Fibroblast of upper back skin (primary cell): Measurements from ENCODE around the gene TPRG1L.
A peak's percentile ranks its signal among the peaks of the same experiment; 100 is the strongest.

Experiments
- DNase-seq: peaks from one replicate; pipeline ENCODE4 v3.0.0-alpha.2; 2013

Gene TPRG1L

DNA sequence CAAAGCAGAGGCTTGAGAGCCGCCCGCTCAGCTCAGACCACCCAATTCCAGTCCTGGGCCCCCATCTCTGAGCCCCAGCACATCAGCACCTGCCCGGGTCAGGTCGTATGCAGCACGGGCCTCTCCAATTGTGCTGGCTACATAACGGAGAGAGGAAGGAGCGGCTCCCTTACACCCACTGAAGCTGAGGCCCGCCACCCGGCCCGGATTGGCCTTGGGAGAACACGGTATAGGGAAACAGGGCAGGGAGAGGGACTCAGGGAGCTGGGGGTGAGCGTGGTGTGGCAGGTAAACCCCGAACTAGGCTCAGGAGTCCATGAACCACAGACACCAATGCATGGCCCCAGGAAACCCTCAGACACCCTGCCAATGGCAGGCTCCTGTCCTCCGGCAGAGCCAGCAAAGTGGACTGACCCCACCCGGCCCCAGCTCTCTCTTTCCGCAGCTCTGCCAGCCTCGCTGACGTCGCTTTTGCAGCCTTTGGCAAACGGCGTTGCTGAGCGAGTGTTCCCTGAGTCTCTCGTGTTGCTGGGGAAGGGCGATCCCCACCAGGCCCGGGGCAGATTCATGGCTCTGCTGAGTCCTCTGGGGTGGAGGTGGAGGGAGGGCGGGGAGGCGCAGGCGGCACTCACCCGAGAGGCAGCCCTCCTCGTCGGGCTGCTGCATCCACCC is 30.0 kb upstream of the TPRG1L start:
- no peak for DNase-seq

DNA sequence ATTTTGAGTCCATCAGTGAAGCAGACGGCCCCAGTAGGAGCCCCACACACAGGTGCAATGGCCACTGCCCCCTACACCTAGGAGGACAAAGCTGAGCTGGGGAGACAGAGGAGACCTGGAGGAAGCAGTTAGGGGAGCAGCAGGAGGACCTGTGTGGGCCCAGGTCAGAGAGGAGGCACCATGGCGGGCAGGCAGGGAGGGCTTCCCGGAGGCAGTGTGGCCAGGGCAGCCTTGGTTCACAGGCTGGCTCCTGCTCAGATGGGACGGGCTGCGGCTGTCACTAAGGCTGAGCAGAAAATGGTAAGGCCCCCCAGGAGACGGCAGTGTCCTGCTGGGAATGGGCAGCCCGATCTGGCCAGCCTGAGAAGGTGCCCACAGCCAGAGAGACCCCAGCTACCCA is 28.9 kb upstream of the TPRG1L start:
- no peak for DNase-seq

DNA sequence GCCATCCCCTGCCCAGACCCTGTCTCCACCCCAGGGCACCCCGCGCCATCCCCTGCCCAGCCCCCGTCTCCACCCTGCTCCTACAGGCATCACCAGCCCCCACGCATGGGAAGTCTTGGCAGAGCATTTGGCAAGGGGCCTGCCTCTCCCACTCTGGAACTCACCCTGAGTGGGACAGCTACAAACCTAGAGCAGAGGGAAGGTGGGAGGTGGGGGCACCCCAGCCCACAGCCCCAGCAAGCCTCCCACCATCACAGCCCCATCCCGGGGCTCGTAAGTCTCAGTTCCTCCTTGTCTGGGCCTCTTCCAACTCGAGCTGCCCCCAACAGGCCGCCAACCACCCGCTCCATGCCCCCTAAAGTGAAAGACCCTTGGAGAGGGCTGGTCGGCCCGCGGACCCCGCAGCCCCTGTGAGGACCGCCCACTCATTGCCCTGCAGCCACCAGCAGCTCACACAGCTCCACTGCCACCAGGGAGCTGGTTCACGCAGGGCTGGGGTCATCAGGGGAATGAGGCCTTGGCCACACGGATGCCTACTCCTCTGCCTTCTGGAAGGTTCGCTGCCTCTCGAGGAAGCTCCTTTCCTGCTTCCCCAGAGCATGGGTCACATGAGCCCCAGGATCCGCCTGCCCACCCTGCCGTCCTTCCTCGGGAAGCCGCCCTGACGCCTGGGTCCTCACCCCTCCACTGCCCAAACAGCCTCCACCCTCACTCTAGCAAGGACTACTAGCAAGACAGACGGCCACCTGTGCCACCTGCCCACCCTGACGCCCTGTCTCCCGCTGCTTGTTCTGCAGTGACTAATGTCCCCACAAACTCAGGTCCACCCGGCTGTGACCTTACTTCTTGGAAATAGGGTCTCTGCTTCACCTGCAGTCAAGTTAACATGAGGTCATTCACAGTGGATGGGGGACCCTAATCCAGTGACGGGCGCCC is 27.9 kb upstream of the TPRG1L start:
- no peak for DNase-seq

DNA sequence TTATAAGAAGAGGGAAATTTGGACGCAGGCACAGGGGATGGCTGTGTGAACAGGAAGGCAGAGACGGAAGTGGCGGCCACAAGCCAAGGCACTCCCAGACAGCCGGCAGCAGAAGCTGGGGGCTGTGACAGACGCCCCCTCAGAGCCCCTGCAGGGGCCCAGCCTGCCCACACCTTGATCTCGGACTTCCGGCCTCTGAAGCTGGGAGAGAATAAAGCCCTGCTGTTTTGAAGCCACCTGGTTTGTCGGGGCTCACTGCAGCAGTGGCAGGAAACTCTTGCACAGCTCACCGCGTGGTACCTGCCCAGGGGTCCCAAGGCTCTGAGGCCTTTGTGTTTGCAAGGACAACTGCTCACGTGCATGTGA is 27.2 kb upstream of the TPRG1L start:
- no peak for DNase-seq

DNA sequence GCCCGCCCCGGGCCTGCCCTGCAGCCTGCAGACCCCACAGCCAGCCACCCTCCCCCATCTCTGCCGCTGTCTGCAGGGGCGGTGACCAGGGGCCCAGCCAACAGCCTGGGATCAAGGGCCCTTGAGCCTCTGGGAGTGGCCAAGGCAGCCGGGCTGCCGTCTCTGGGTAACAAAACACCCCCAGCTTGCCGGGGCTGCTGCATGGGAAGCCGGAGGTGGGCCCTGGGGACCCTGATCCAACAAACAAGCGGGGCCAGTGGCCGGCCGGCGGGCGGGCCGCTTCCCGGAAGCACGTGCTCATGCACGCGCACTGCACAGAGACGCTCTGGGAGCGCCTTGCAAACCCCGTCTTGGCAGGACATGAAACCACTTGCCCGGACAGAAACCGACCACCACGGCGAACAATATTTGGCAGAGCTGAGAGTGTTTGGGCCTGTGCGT is 26.7 kb upstream of the TPRG1L start:
- DNase-seq = peak; percentile 3

DNA sequence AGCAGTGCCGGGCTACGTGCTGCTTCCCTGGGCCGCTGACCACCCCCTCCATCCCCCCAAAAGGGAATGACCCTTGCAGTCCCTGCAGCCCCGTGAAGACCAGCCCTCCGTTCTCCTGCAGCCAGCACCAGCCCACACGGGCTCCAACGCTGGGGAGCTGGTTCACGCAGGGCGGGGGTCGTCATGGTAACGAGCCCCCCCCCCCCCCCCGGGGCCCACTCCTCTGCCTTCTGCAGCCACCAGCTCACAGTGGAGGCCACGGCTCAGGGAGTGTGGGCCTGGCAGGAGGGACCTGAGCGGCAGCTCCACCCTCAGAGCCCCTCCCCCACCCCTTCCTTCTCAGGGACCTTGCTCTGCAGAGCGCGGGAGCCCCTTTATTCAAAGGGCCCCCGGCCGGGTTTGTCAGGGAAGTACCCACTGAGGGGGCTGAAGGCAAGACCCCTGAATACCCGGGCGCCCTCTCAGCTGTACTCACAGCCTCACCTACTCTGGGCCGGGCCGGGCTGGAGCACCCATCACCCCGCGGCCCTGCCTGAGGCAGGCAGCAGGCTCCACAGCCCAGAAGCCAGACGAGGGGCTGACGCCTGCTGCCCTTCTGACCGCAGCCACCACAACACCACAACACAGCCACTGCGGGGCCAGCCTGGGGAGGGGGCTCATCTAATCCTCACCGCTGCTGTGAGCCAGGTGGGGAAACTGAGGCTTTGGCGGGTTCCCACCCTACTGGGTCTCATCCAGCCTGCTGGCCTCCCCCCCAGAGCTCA is 26.1 kb upstream of the TPRG1L start:
- no peak for DNase-seq

DNA sequence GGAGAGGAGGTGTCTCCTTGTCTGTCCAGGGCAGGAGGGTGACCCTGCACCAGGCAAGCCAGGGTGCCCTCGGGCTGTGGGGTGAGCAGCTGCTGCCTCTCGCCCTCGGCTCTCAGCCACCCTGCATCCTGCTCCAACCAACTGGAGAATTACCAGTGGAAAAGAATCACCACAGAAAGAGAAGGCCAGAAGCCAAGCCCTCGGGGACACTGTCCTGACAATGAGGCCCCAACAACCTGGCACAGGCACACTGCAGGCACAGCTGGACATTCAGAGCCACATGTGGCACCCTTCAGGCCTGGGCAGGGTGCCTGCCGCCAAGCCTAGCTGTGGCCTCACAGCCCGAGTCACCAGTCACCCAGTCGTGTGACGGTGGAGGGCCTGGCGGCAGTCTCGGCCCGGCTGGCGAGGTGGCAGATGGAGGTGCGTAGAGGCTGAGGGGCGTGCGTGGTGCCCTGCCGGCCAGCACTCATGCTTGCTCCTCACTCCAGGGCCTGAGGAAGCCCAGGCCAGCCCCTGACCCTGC is 25.5 kb upstream of the TPRG1L start:
- no peak for DNase-seq

DNA sequence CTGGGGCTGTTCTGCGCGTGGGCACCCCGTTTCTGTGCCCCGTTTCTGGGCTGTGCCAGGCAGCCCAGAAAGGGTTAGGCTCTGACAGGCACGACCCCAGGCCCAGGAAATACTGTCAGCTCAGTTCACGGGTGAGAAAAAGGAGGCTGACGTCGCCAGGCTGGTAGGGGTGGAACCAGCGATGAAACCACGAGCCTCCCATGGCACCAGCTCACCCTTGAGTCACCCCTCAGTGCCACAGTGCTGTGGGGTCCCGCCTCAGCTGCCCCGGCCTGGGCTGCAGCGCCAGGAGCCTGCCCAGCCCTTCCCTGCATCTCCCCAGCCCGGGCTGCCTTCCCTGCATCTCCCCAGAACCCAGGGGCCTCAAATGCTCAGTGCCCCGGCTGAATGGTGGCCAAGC is 25.0 kb upstream of the TPRG1L start:
- no peak for DNase-seq

DNA sequence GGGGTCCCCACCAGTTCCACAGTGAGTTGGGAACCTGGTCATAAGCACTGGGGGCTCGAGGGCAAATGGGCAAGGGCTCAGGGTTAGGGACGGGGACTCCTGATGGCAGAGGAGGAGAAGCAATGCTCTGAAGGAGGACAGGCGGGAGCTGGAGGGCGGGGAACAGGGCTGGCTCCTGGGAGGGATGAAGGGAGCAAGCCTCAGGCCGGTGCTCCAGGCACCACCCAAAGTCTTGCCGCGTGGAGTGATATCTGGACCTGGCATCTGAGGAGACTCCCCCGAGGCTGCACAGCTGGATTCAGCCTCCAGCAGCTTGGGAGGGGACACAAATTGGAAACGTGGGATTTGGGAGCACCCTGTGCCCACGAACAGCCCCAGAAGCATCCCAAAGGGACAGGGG is 24.5 kb upstream of the TPRG1L start:
- DNase-seq = no peak

DNA sequence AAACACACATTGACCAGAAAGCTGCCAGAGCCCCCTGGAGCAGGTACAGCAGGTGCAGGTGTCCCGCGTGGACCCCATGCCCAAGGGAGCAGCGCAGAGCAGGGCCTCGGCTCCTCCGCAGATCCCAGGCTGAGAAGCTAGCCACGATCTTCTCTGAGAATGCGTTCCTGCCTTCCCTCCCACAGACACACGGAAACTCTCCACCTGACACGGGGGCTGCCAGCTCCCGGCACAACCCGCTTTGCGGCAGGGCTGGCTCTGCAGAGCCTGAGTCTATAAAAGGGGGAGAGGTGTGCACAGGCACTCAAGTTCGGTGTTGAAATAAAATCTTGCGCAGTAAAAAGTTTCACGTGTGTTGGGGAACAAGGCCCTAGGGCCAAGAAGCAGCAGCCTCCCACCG is 23.1 kb upstream of the TPRG1L start:
- no peak for DNase-seq

DNA sequence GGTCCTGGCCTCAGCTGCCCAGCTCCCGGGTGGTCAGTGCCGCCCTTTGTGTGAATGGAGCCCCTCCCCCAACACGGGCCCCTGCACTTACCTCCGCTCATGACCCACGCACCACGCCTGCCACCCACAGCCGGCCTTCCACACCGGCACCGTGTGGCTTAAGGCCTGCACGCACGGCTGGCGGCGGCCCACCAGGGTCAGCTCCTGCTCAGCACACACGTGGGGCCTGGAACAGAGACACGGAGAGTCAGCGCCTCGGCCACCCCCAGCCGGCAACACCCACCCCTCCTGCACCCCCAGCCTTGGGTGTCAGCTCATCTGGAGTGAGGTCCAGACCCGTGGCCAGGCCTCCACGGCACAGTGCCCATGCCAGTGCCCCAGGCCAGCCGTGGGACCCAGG is 22.4 kb upstream of the TPRG1L start:
- DNase-seq = no peak

DNA sequence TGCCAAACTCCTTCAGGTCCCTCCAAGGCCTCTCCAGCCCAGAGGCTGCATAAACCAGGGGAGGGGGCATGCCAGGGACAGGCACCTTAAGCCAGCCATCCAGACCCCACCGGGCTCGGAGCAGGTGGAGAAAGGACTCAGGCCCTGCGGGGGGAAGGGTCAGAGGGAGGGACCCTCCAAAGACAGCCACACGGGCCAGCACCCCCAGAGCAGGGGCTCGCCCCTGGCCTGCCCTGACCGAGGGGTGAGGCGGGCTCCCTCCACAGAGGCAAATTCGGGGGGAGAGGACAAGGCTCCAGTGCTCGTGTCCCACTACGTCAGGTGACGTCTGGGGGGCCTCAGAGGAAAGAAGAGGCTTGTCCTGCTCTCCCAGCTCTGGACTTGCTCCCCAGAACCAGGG is 21.7 kb upstream of the TPRG1L start:
- DNase-seq = no peak

DNA sequence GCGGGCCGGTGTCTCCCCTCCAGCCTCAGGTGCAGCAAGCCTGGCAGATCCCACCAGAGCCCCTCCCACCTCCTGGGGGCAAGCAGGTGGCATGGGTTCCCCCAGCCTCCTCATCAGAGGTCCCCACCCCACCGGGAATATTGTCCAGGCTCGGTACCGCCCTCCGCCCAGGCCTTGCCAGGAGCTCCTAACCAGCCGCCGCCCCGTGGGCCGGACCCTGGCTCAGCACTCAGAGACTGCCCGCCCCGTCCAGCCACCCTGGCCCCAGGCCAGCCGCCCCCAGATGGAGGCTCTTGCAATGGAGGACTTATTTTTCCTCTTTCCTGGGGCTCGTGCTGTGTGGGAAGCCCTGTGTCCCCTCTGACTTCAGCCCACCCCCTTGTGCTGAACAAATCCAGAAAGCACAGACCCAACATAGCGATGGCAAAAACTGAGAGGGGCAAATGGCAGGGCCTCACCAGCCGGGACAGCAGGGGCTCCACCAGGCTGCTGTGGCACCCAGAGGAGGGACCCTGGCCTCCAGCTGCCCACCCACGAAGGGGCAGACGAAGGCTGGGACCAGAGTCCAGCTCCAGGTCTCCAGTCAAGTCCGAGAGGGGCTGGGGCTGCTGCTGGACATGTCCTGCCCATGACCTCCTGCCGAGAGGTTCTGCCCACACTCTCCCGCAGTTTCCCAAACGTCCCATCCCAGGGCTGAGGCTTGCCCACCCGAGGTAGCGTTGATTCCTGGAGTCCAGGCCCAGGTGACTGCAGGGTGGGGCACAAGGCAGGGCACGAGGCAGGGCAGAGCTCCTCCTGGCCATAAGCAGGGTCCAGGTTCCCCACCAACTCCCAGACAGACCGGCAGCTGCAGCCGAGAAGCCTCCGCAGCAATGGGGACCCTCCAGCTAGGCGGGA is 21.0 kb upstream of the TPRG1L start:
- no peak for DNase-seq

DNA sequence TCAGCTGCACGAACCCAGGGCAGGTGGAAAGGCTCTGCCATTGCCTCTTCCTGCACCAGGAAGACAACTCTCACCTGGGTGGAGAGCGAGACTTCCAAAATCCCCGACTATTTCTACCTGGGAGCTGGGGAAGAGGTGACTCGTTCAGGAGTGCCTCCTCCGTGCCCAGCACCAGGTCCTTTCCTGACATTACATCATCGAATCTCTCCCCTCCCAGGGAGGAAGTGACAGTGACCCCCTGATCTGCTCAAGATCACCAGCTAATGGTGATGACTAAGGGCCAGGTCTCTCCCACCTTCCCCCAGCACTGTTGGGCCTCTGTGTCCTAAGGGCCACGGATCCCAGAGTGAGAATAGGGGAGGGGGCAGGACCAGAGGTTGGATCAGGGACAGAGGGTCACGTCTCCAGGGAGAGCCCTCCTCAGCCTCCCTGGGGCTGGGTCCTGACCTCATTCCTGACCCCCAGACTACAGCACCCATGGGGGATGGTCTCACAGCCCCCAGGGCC is 20.3 kb upstream of the TPRG1L start:
- no peak for DNase-seq

DNA sequence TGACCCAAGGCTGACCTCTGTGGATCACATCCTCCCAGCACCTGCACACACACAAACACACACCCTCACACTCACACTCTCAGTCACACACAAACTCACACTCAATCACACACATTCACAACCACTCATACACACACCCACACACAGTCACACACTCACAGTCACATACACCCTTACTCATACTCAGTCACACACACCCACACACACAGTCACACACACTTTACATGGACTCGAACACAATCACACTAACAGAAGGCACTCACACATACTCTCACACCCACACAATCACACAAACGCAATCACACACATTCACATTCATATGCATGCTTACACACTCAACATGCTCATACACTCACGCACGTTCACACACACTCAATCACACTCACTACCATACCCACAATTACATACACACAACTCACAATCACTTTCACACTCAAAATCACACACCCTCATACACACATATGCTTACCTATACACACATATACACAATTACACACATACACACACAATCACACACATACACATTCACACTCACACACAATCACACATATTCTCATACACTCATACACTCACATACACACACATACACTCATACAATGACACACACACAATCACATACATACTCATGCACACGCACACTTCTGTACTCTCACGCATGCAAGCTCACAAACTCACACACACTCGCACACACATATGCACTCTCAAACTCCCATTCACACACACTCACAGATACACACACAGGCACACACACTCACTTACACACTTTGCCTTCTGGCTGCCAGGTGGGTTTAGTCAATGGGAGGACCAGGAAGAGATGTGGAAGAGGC is 19.6 kb upstream of the TPRG1L start:
- no peak for DNase-seq

DNA sequence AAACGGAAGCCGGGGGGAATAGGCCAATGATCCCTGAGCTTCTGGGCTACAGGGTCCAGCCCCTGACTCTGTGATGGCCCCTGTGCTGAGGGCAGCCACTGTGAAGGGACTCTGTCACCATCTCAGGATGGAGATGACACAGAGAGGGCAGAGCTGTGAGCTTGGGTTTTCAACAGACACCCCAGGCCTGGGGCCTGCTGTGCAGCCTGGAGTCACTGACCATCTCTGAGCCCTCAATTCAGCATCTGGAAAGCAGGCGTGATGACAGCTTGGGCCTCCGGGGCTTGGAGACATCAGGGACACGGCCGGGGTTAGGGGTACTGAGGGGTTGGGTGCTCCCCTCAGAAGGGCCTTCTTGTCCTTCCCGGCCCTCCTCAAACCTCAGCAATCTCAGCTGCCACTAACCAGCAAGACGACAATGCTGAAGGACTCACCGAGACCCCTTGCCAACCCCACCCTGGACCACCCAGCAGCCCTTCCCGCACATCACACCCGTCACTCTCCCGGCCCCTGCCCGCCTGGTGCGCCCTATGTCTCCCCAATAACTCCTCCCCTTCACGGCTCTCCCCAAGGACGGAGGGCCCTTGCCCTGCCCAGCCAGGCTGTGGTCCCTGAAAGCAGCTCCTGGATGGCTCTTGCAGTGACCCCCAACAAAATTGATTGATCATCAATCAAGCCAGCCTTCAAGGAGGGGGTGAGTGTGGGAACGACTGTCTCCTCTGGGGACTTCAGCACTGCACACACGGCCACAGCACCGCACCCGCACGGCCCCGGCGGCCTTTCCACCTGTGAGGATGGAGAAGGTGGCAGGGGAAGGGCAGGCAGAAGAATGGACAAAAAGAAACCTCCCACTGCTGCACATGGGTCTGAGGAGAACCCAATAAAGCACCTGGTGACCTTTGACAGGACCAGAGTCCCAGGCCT is 17.8 kb upstream of the TPRG1L start:
- no peak for DNase-seq

DNA sequence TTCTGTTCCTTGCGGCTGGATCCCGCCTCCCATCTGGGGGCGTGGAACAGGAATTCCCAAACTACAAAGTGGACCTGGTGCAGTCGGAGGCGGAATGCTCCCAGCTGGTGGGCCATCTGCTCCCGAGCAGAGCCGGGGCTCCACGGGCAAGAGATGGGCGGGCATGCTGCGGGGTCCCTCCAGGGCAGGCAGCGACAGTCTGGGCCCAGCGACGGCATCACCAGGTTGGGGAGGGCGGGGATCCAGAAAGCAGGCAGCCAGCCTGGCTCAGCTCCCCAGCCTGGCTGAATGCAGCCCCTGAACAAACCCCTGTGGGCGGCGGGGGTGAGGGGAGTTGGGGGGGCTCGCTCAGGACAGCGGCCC is 17.1 kb upstream of the TPRG1L start:
- DNase-seq = no peak

DNA sequence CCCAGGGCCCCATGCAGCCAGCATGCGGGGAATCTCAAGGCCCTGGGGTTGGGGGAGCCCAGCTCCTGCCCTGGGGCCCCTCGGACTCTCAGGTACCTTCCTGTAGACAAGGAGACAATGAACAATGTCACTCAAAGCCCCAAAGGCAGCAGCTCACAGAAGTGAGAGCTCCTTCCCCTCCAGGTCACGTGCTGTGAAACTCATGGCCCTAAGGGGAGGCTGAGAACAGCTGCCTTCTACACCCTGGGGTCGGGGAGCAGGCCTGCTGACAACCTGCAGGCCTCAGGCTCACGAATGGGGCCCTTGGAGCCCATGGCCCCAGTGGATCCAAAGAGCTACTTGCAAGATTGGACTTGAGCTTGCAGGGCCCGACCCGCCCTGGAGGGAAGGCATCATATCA is 16.7 kb upstream of the TPRG1L start:
- no peak for DNase-seq

DNA sequence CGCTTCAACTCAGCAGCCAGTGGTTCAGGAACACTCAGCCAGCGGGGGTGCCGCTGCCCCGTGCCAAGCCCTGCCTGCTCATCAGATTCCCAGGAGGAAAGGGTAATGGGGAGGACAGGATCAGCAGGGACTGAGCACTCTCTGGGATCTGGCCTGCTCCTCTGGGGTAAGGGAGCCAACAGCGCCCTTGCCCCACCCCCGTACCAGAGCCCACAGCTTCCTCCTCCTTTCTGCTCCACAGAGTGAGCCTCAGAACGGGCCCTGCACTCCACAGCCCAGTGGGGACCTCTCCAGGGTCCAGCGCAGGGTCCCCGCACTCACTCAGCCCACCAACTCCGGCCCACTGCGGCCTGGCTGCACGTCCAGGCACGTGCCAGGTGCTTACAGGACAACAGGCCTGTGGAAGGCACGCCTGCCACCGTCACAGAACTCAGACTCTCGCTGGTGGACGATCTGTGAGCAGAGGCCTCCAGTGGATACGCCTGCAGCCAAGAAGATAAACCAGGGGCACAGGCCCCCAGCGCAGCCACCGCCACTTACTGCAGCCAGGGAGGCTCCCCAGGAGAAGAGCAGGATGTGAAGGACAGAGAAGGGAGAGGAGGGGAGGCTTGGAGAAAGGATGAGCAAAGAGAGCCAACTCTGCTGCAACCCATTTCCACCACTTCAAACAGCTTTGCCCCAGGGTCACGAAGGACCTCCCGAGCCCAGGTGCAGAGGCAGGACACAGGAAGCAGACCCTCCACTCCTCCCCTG is 15.6 kb upstream of the TPRG1L start:
- DNase-seq = no peak
